A673 (cell line): ENCODE data around the gene TRDMT1.

ENCODE experiments used
- EZH2 ChIP-seq: fragments of 200-600 bp; sonication (generic); IDR thresholded peaks from 2 replicates; pipeline ENCODE4 v1.6.1; 2017; ENCODE audit warnings: borderline replicate concordance, low read depth, mild to moderate bottlenecking, mixed read lengths, antibody characterized with exemption, low read length; ENCODE audit not compliant: poor library complexity, severe bottlenecking
- TF ChIP-seq, protein P1 (sequence below): fragments of 300-800, 200-600 bp; sonication (generic); conservative IDR thresholded peaks from 2 replicates; pipeline ENCODE4 v1.5.1; 2017; ENCODE audit warnings: low read depth, mild to moderate bottlenecking, antibody characterized with exemption, low read length, moderate library complexity, mixed read lengths

- TF ChIP-seq, protein P1, sequence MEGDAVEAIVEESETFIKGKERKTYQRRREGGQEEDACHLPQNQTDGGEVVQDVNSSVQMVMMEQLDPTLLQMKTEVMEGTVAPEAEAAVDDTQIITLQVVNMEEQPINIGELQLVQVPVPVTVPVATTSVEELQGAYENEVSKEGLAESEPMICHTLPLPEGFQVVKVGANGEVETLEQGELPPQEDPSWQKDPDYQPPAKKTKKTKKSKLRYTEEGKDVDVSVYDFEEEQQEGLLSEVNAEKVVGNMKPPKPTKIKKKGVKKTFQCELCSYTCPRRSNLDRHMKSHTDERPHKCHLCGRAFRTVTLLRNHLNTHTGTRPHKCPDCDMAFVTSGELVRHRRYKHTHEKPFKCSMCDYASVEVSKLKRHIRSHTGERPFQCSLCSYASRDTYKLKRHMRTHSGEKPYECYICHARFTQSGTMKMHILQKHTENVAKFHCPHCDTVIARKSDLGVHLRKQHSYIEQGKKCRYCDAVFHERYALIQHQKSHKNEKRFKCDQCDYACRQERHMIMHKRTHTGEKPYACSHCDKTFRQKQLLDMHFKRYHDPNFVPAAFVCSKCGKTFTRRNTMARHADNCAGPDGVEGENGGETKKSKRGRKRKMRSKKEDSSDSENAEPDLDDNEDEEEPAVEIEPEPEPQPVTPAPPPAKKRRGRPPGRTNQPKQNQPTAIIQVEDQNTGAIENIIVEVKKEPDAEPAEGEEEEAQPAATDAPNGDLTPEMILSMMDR: no peak
- no peak for TF ChIP-seq EZH2
Measured at GRCh38 chr10:17155826-17156225, 45.6 kb downstream of the TRDMT1 start.
